Aorta (tissue), 5 donors: ENCODE measurements around the gene SSBP1. TPM values are rescaled to one million over a fixed set of nuclear protein-coding genes. Genes with fewer than 3 reads are reported as not detected.
"Not testable (repeated sequence)": the region's sequence is repeated elsewhere in the genome, so short reads cannot be mapped to it uniquely, and the experiment has no call there.

Experiments used
- ATAC-seq: fragments of 200-7000 bp; cut with Tn5 transposase; one replicate; pipeline ENCODE4 v1.9.1; 2022; ENCODE audit warnings: moderate library complexity; ENCODE audit not compliant: low FRiP score
- DNase-seq, 2 donors: peaks; one replicate each; pipeline ENCODE4 v3.0.0-alpha.2; 2020
- H3K27ac ChIP-seq, 2 donors: one replicate each; pipeline ENCODE4 v1.5.1; 2013; ENCODE audit warnings: low read length in 2 of 2, mild to moderate bottlenecking in 2 of 2, moderate library complexity in 2 of 2, control low read depth in 1 of 2, inconsistent platforms in 1 of 2, low read depth in 1 of 2
- H3K27me3 ChIP-seq, 2 donors: one replicate each; pipeline ENCODE4 v1.6.1; 2013; ENCODE audit warnings: control low read depth in 1 of 2, low read length in 1 of 2, mild to moderate bottlenecking in 1 of 2, moderate library complexity in 1 of 2; ENCODE audit not compliant: insufficient read depth in 2 of 2, control insufficient read depth in 1 of 2
- H3K36me3 ChIP-seq, 2 donors: one replicate each; pipeline ENCODE4 v1.6.1; 2013; ENCODE audit warnings: control low read depth in 1 of 2, low read length in 1 of 2, mild to moderate bottlenecking in 1 of 2; ENCODE audit not compliant: insufficient read depth in 2 of 2, control insufficient read depth in 1 of 2
- H3K4me1 ChIP-seq, 2 donors: one replicate each; pipeline ENCODE4 v1.6.1; 2013; ENCODE audit warnings: low read length in 2 of 2, control low read depth in 1 of 2, mild to moderate bottlenecking in 1 of 2, moderate library complexity in 1 of 2; ENCODE audit not compliant: insufficient read depth in 2 of 2, control insufficient read depth in 1 of 2
- H3K4me3 ChIP-seq, 2 donors: one replicate each; pipeline ENCODE4 v1.5.1; 2013; ENCODE audit warnings: low read length in 2 of 2, control low read depth in 1 of 2, mild to moderate bottlenecking in 1 of 2
- H3K9me3 ChIP-seq: one replicate; pipeline ENCODE4 v1.6.1; 2013; ENCODE audit warnings: mild to moderate bottlenecking, low read length; ENCODE audit not compliant: control insufficient read depth
- WGBS, 2 donors: extraction: QIAGEN DNeasy Blood & Tissue Kit; methylation state at CpG; one replicate each; pipeline ENCODE4 v1.1.7; 2013; 5-methylcytosine and 5-hydroxymethylcytosine counted together
- intact Hi-C, 2 donors: fragments of 100-400 bp; cut with DNase I; formaldehyde crosslinking; loops; one replicate each; pipeline versions ENCODE4 v1.14.2 to v1.15.0; 2022
- polyA plus RNA-seq, 2 donors: library from polyadenylated mRNA; stranded (reverse); fragments of 200-250 nt; gene quantifications; one replicate each; pipeline ENCODE4 v1.2.3, GENCODE V29; 2013
- total RNA-seq, 2 donors: library from RNA; stranded (reverse); fragmentation: NEBNext Ultra II Directional; extraction: Animal tissue kit (Norgen Biotek cat#: 25700); gene quantifications; one replicate each; pipeline ENCODE4 v1.2.1, GENCODE V29; 2021
- donor health status: healthy with polysubstance abuse.
- donor health status: Bipolar disorder and iron deficiency.
- donor health status: DM: no; HTN: no; CAD: no.
- donor health status: DM: no; HTN: no; CAD: no.
- donor health status: DM: yes; HTN: yes; CAD: no.

SSBP1 gene
- total and polyA plus RNA-seq, 4 donors, result 72.1 to 162 (median 117) TPM

- DNase-seq, intact Hi-C loops, H3K9me3 ChIP-seq, ATAC-seq, H3K27ac ChIP-seq, H3K4me1 ChIP-seq, H3K36me3 ChIP-seq, H3K4me3 ChIP-seq, H3K27me3 ChIP-seq: not testable (repeated sequence)
- WGBS, 2 donors, result 96 to 97% methylated on average over 3 of the region's 3 CpGs
These were observed 32.0 kb downstream of the SSBP1 start for GRCh38 chr7:141770083-141770583.

- no peaks in the 10 kb centered on the region for H3K4me1 ChIP-seq
- H3K27ac ChIP-seq, result no peak within 1 kb of the TSS
- H3K9me3 ChIP-seq, result no peaks in the 10 kb centered on the region
- no peak for DNase-seq
- no peak within 1 kb of the TSS for H3K4me3 ChIP-seq
- no peak for ATAC-seq
- intact Hi-C loops, result no loop called here
- no peaks in the 10 kb centered on the region for H3K27me3 ChIP-seq
- WGBS, 2 donors, result 95 to 96% methylated on average over 1 of the region's 1 CpG
- H3K36me3 ChIP-seq, result peaks cover 0 to 3% of the 10 kb centered on the region in 2 donors
These were observed 38.2 kb downstream of the SSBP1 start, which contains the start of gene TAS2R4 for GRCh38 chr7:141776374-141776773. TSS of gene TAS2R4 (plus strand) at chr7:141776674. CDS start at chr7:141778489, 1,815 bp downstream.

GRCh38 chr7:141785706-141786552 is 47.8 kb downstream of the SSBP1 start:
- intact Hi-C loops, result no loop called here
- ATAC-seq (no peak), DNase-seq (no peak)
- Histone ChIP-seq H3K27ac (no peak overlapping the region), H3K36me3 (peaks cover 0 to 6% of the 10 kb centered on the region in 2 donors), H3K4me3 (no peak overlapping the region), H3K4me1 (no peaks in the 10 kb centered on the region), H3K9me3 (no peaks in the 10 kb centered on the region), H3K27me3 (no peaks in the 10 kb centered on the region)
- 74 to 75% methylated on average over 13 of the region's 13 CpGs for WGBS, 2 donors

GRCh38 chr7:141788296-141788695 is 50.1 kb downstream of the SSBP1 start:
- Histone ChIP-seq H3K9me3 (no peaks in the 10 kb centered on the region), H3K4me1 (no peaks in the 10 kb centered on the region), H3K27me3 (no peaks in the 10 kb centered on the region), H3K4me3 (no peak overlapping the region), H3K27ac (no peak overlapping the region), H3K36me3 (peaks cover 0 to 6% of the 10 kb centered on the region in 2 donors)
- no peak for DNase-seq
- WGBS, 2 donors, result 90 to 92% methylated on average over 2 of the region's 2 CpGs
- ATAC-seq, result no peak
- intact Hi-C loops, result no loop called here

GRCh38 chr7:141789917-141790316 is 51.8 kb downstream of the SSBP1 start, which contains the start of gene TAS2R5:
TSS of gene TAS2R5 (plus strand) at chr7:141790217. CDS start at chr7:141790362, 145 bp downstream.
- H3K36me3 ChIP-seq, result peaks cover 0 to 6% of the 10 kb centered on the region in 2 donors
- no peak within 1 kb of the TSS for H3K4me3 ChIP-seq
- ATAC-seq, result no peak
- H3K27me3 ChIP-seq, result no peaks in the 10 kb centered on the region
- intact Hi-C loops, result no loop called here
- WGBS, 2 donors, result 85 to 89% methylated on average over 5 of the region's 5 CpGs
- no peaks in the 10 kb centered on the region for H3K4me1 ChIP-seq
- no peaks in the 10 kb centered on the region for H3K9me3 ChIP-seq
- DNase-seq, result no peak
- no peak within 1 kb of the TSS for H3K27ac ChIP-seq

GRCh38 chr7:141792526-141792925 is 54.4 kb downstream of the SSBP1 start:
- intact Hi-C loops, result no loop called here
- peaks cover 0 to 8% of the 10 kb centered on the region in 2 donors for H3K36me3 ChIP-seq
- H3K27ac ChIP-seq, result no peak overlapping the region
- WGBS, 2 donors, result 90 to 91% methylated on average over 2 of the region's 2 CpGs
- H3K4me3 ChIP-seq, result no peak overlapping the region
- ATAC-seq (no peak), DNase-seq (no peak)
- H3K4me1 ChIP-seq, result no peaks in the 10 kb centered on the region
- no peaks in the 10 kb centered on the region for H3K9me3 ChIP-seq
- H3K27me3 ChIP-seq, result no peaks in the 10 kb centered on the region

Other genes starting within 250 kb of the SSBP1 start
- gene AGK, start 186.9 kb upstream of the SSBP1 start, total RNA-seq, result 10 to 100 TPM; 21.2 to 29.3 TPM
- gene AGK, start 186.9 kb upstream of the SSBP1 start, polyA plus RNA-seq, result 10 to 100 TPM in 1 of 2 donors, 1 to 10 TPM in 1; 4.6 to 11.4 TPM
- 10 to 100 TPM; 19.1 to 31.6 TPM for gene DENND11, start 36.2 kb upstream of the SSBP1 start, total RNA-seq
- gene DENND11, start 36.2 kb upstream of the SSBP1 start, polyA plus RNA-seq, result 10 to 100 TPM in 1 of 2 donors, 1 to 10 TPM in 1; 7.3 to 11.8 TPM
- gene WEE2, start 30.0 kb upstream of the SSBP1 start, total RNA-seq, result under 1 TPM in 1 of 2 donors, not detected in 1; 0.12 TPM
- gene WEE2, start 30.0 kb upstream of the SSBP1 start, polyA plus RNA-seq, result not detected
- 1 to 10 TPM; 3.1 to 5.2 TPM for gene TAS2R3, start 25.7 kb downstream of the SSBP1 start, total RNA-seq
- under 1 TPM in 1 of 2 donors, not detected in 1; 0.15 TPM for gene TAS2R3, start 25.7 kb downstream of the SSBP1 start, polyA plus RNA-seq
- 1 to 10 TPM; 1.6 to 4.5 TPM for gene TAS2R4, start 38.3 kb downstream of the SSBP1 start, total RNA-seq
- gene TAS2R4, start 38.3 kb downstream of the SSBP1 start, polyA plus RNA-seq, result under 1 TPM in 1 of 2 donors, not detected in 1; 0.15 TPM
- gene TAS2R5, start 51.9 kb downstream of the SSBP1 start, total RNA-seq, result 1 to 10 TPM; 1.7 to 5.0 TPM
- gene TAS2R5, start 51.9 kb downstream of the SSBP1 start, polyA plus RNA-seq, result under 1 TPM in 1 of 2 donors, not detected in 1; 0.18 TPM
- gene PRSS37, start 103.1 kb downstream of the SSBP1 start, total RNA-seq, result not detected
- gene PRSS37, start 103.1 kb downstream of the SSBP1 start, polyA plus RNA-seq, result not detected
- under 1 TPM in 1 of 2 donors, not detected in 1; 0.36 TPM for gene OR9A4, start 178.0 kb downstream of the SSBP1 start, total RNA-seq
- not detected for gene OR9A4, start 178.0 kb downstream of the SSBP1 start, polyA plus RNA-seq
- 1 to 10 TPM; 7.7 to 8.0 TPM for gene CLEC5A, start 208.6 kb downstream of the SSBP1 start, total RNA-seq
- gene CLEC5A, start 208.6 kb downstream of the SSBP1 start, polyA plus RNA-seq, result 1 to 10 TPM in 1 of 2 donors, under 1 TPM in 1; 0.51 to 1.9 TPM
- not detected for gene TAS2R38, start 235.4 kb downstream of the SSBP1 start, total RNA-seq
- gene TAS2R38, start 235.4 kb downstream of the SSBP1 start, polyA plus RNA-seq, result not detected